NOMO-1 (cell line): ENCODE measurements around the gene KCNMA1.

Experiments used
- DNase-seq, 2 experiments: peaks; one replicate each; lab custom pipeline; 2025; ENCODE audit not compliant: unreplicated experiment in 2 of 2; lab: John Stamatoyannopoulos, UW

KCNMA1 gene

GRCh38 chr10:77263700-77264099 lies 373.9 kb downstream of the KCNMA1 start:
- DNase-seq: no peak

- DNase-seq: peak; percentile 8 to 61
These were observed 376.5 kb downstream of the KCNMA1 start for GRCh38 chr10:77261146-77261545.

- DNase-seq: no peak
These were observed 378.3 kb downstream of the KCNMA1 start for GRCh38 chr10:77259171-77259874.

GRCh38 chr10:77256346-77256745 lies 381.3 kb downstream of the KCNMA1 start:
- DNase-seq: no peak

- no peak for DNase-seq
These were observed 384.0 kb downstream of the KCNMA1 start for GRCh38 chr10:77253556-77254064.

- no peak for DNase-seq
These were observed 384.5 kb downstream of the KCNMA1 start for GRCh38 chr10:77253147-77253545.

GRCh38 chr10:77252380-77253146 lies 385.0 kb downstream of the KCNMA1 start:
- no peak for DNase-seq

- DNase-seq: peak in 1 of 2 experiments; percentile 22
These were observed 386.2 kb downstream of the KCNMA1 start for GRCh38 chr10:77251297-77252013.

- no peak for DNase-seq
These were observed 387.6 kb downstream of the KCNMA1 start for GRCh38 chr10:77249901-77250459.

GRCh38 chr10:77248104-77248790 lies 389.4 kb downstream of the KCNMA1 start:
- no peak for DNase-seq

- peak; percentile 50 to 54 for DNase-seq
These were observed 390.3 kb downstream of the KCNMA1 start for GRCh38 chr10:77247031-77247990.

GRCh38 chr10:77245953-77246352 lies 391.7 kb downstream of the KCNMA1 start:
- DNase-seq: peak; percentile 64 to 78

- DNase-seq: no peak
These were observed 392.9 kb downstream of the KCNMA1 start for GRCh38 chr10:77244746-77245145.

GRCh38 chr10:77244286-77244685 lies 393.3 kb downstream of the KCNMA1 start:
- no peak for DNase-seq

GRCh38 chr10:77241350-77241725 lies 396.3 kb downstream of the KCNMA1 start:
- no peak for DNase-seq

GRCh38 chr10:77240706-77241349 lies 396.8 kb downstream of the KCNMA1 start:
- no peak for DNase-seq

- no peak for DNase-seq
These were observed 397.5 kb downstream of the KCNMA1 start for GRCh38 chr10:77240041-77240652.

GRCh38 chr10:77237120-77237519 lies 400.5 kb downstream of the KCNMA1 start:
- DNase-seq: no peak
